Right ventricle myocardium inferior (tissue), 1 donor: ENCODE results near the gene TRABD. TPM values are rescaled to one million over a fixed set of nuclear protein-coding genes. Genes with fewer than 3 reads are reported as not detected.
"Not testable (repeated sequence)": the region's sequence is repeated elsewhere in the genome, so short reads cannot be mapped to it uniquely, and the experiment has no call there.

ENCODE experiments used
- ATAC-seq: fragments of 200-7000 bp; cut with Tn5 transposase; one replicate; pipeline ENCODE4 v1.9.1; 2020; ENCODE audit warnings: mild to moderate bottlenecking, moderate library complexity
- DNase-seq: peaks from one replicate; pipeline ENCODE4 v3.0.0; 2021; ENCODE audit errors: missing footprints
- intact Hi-C: fragments of 100-400 bp; cut with DNase I; formaldehyde crosslinking; loops from one replicate; pipeline ENCODE4 v1.11.0; 2022
- long read RNA-seq: library from polyadenylated mRNA; unstranded; transcript quantifications from one replicate; pipeline ENCODE4 v2.0.0, GENCODE V29; 2021
- total RNA-seq: library from RNA; stranded (reverse); fragmentation: NEBNext Ultra II Directional; extraction: Animal tissue kit (Norgen Biotek cat#: 25700); gene quantifications from one replicate; pipeline ENCODE4 v1.2.1, GENCODE V29; 2021
- donor health status: DM: no; HTN: yes; CAD: no; lungs with severe emphysema.

The TRABD gene, protein sequence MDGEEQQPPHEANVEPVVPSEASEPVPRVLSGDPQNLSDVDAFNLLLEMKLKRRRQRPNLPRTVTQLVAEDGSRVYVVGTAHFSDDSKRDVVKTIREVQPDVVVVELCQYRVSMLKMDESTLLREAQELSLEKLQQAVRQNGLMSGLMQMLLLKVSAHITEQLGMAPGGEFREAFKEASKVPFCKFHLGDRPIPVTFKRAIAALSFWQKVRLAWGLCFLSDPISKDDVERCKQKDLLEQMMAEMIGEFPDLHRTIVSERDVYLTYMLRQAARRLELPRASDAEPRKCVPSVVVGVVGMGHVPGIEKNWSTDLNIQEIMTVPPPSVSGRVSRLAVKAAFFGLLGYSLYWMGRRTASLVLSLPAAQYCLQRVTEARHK
- 22.3 TPM for total RNA-seq
- long read RNA-seq, transcript TRABD-202 (10 exons, 2,272 nt), result minor isoform, 7 of 39 reads
- long read RNA-seq, transcript TRABD-201 (10 exons, 2,329 nt), result major isoform, 13 of 39 reads
- long read RNA-seq, partial matches to known transcripts, result 1 of 39 reads
- long read RNA-seq, other reads (novel, unspliced or antisense), result 16 of 39 reads

DNA sequence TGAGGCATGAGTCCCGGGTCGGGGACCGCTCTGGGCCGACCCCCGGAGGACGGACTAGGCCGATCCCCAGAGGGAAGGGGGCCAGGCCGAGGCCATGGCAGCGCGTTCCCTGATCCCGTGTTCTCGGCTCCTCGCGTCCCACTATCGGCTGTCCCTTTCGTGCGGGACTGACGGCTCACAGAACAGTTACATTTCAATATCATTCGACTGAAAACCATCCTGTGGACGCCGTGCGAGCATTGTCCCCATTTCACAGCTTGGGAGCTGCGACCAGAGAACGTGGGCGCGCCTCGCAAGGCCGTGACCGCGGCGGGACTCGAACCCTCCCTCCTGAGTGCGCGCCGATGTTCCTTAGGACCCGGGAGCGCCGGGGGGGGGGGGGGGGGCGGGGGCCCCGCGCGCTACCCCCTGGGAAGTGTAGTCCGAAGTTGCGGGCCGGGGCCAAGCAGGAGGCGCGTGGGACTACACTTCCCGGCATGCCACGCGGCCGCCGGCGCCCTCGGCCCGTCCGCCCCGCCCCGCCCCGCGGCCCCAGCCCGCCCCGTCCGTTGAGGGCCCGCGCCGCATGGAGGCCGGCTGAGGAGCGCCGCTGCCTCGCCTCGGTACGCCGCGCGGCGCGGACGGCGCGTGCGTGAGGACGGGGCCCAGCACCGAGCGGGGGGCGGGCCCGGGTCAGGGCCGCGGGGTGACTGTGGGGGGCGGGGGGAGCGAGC is at the start of gene TRABD:
Gene TRABD, plus strand, starts transcription at position 539 of the 713 bp plus-strand sequence. CDS start 7,148 bp downstream, outside the sequence.
- intact Hi-C loops, result no loop called here
- ATAC-seq (peak; percentile 87), DNase-seq (peak; percentile 96)

DNA sequence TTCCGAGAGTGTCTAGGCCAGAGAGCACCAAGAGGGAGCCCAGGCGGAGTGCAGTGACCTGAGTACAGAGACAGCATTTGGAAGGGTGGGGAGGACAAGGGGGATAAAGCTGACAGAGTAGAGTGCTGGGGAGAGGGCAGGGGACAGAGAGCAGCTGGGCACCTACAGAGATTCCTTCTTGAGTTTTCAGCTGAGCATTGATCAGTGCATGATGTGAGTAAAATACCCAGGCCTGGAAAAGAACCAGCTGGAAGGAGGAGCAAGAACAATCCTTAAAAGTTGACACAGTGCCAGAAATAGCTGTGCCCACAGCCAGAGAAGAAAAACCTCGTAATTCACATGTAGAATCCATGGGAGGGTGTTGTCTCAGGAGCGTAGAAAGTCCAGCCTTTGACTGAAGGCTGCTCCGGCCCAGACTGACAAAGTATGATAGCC is 49.1 kb upstream of the TRABD start:
- ATAC-seq (no peak), DNase-seq (no peak)
- intact Hi-C loops, result no loop called here

DNA sequence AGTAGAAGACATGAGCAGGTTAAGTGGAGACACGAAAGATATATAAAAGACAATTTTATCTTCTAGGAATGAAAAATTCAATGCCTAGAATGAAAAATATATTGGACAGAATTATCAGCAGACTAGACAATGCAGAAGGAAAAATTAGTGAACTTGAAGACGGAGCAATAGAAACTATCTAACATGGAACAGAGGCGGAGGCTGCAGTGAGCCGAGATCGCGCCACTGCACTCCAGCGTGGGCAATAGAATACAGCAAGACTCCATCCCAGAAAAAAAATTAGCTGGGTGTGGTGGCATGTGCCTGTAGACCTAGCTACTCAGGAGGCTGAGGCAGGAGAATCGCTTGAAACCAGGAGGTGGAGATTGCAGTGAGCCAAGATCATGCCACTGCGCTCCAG is 48.4 kb upstream of the TRABD start:
- intact Hi-C loops, ATAC-seq, DNase-seq: not testable (repeated sequence)

DNA sequence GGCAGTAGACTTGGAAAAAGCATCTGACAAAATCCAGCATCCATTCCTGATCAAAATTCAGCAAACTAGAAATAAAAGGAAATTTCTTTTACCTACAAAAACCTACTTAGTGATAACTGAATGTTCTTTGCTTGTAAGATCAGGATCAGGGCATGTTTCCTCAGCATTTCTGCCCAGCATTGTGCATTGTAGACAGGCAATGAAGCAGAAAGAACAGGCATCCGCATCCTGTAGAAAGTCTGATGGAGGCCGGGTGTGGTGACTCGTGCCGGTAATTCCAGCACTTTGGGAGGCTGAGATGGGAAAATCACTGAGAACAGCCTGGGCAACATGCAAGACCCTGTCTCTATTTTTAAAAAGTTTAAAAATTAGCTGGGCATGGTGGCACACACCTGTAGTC is 47.7 kb upstream of the TRABD start:
- intact Hi-C loops, result no loop called here
- DNase-seq (no peak), ATAC-seq (no peak)

DNA sequence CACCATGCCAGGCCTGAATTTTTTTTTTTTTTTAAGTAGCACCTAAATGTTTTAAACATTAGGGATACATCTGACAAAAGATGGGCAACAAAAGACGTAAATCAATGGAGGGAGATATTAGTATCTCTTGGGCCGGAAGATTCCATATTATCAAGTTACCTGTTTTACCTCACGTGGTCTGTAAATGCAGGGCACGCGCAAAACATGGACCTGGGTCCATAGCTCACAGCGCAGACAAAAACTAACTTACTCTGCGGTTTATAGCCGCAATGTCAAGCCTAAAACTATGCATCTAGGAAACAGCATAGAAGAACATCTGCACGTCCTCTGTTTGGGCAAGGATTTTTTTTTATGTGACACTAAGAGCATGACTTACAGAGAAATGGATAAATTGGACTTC is 46.7 kb upstream of the TRABD start:
- DNase-seq, result no peak
- intact Hi-C loops, result no loop called here

DNA sequence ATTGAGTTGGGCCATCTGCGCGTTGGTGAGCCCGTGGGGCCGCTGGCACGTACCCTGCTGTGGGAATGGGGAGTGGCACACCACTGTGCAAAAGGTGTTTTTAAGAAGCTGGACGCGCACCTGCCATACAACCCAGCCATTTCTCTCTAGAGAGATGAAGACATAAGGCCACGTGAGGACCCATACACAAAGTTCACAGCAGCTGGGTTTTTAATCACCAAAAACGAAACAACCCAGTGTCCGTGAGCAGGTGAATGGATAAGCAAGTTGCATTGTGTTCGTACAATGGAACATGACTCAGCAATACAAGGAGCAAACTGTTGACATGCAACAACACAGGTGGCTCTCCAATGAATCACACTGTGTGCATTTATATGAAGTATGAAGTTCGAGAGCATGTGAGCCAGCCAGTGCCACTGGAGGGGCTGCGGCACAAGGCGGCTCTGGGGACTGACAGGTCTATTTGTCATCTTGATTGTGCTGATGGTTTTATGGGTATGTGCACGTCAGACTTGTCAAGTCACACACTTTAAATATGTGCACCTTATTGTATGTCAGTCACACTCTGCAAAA is 45.8 kb upstream of the TRABD start:
- ATAC-seq (no peak), DNase-seq (no peak)
- intact Hi-C loops, result no loop called here

More for the DNA sequence above, 46.7 kb upstream of the TRABD start:
- no peak for ATAC-seq

DNA sequence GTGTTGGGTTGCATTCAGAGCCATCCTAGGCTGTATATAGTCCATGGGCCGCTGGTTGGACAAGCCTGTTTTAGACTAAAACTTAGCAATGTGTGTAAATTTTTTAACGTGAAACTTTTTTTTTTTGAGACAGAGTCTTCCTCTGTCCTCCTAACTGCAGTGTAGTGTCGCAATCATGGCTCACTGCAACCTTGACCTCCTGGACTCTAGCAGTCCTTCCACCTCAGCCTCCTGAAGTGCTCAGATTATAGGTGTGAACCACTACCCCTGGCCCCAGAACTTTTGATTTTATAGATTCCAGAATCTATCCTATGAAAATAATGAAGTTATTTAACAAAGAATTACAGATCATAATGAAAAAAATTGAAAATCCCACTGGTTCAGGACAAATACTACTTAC is 45.1 kb upstream of the TRABD start:
- ATAC-seq (no peak), DNase-seq (no peak)
- intact Hi-C loops, result no loop called here

DNA sequence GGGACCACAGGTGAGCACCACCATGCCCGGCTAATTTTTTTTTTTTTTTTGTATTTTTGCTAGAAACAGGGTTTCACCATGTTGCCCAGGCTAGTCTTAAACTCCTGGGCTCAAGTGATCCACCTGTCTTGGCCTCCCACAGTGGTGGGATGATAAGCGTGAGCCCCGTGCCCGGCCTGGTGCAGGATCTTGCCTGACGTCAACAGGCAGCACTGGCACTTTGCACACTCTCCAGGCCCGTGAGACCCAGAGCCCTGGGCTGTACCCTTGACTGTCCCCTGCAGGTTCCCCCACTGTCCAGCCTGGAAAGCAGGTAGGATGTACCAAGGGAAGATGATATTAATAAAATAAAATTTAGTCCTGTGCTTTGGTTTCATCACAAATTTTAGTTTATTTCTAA is 44.3 kb upstream of the TRABD start:
- intact Hi-C loops, result no loop called here
- no peak for ATAC-seq

DNA sequence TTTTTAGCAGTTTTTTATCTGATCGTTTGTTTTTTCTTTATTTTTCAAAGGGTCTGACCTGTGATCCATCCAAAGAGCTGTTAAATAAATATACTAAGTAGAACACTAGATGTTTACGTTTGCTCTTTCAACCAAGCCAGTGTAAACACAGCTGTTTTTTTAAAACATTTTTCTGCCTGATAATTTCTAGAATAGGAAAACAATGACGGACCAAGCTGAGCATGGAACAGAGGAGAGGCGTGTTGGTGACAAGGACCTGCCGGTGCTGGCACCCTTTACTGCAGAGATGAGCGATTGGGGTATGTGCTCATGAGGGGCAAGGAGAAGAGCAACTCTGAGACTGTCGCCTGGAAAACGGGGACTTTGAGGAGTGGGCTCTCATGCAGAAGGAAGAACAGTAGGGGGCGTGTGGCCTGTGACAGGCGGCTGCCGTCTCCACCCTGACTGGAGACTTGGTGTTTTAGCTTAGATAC is 43.8 kb upstream of the TRABD start:
- intact Hi-C loops, result no loop called here
- ATAC-seq (no peak), DNase-seq (no peak)

More for the DNA sequence above, 44.3 kb upstream of the TRABD start:
- DNase-seq, result no peak

DNA sequence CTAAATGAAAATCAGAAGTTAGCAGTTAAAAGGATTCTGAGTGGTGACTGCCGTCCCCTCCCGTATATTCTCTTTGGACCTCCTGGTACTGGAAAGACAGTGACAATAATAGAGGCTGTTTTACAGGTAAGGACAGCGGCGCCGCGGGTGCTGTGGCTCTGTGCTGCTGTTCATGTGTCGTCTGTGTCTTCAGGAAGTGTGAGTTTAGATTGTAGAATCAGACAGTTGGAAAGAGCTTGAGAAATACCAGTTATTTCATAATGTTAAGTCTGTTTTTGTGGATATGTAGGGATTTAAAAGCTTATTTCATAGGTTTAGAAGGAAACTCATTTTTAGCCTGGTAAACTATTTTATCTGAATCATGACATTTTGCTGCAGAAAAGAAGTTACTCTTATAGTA is 42.6 kb upstream of the TRABD start:
- DNase-seq (no peak), ATAC-seq (no peak)
- intact Hi-C loops, result no loop called here

DNA sequence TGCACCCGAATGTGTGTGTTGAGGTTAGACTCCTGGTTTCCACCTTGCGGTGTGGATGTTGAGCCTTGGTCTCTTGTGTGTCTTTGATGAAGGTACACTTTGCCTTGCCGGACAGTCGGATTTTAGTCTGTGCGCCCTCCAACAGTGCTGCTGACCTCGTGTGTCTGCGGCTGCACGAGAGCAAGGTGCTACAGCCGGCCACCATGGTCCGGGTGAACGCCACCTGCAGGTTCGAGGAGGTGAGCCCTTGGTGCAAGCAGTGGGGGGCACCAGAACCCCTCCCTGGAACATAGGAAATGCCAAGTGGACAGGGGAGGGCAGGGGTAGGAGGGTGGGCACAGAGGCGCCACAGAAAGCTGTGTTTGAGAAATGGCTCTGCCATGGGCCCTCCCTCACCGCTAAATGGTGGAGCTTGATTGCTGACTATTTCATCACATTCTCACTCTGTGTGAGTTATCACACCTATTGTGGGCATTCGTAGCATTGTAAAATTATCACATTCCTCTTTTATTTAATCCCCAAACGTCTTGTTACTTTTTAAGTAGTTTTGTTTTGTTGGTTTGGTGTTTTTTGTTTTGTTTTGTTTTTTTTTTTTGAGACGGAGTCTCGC is 41.6 kb upstream of the TRABD start:
- DNase-seq (no peak), ATAC-seq (no peak)
- intact Hi-C loops, result no loop called here

DNA sequence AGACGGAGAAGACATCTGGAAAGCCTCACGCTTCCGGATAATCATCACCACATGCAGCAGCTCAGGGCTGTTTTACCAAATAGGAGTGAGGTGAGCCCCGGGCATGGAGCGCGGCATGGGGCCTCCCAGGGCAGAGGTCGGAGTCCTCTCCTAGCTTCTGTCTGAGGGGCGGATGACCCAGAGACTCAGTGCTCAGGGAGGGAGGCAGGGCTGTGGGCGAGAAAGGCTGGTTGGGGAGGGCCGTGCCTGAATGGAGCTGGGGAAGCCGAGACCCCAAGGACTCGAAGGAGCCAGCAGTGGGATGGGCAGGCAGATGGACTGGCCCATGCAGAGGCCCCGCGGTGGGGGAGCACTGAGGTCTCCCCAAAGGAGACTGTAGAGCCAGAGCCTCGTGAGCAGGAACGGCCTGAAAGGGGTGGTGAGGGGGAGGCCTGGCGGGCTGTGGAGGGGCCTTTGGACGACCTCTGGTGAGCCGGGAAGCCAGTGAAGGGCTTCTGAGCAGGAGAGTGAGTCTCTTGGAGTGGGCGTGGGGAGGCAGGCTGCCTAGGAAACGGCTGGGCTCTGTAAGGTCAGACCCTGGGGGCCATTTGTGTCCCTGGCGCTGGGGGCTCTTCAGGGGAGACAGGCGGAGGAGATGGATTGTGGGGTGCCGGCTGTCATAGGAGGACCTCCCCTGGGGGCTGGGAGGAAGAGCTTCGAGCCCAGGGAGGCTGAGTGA is 39.8 kb upstream of the TRABD start:
- DNase-seq (no peak), ATAC-seq (no peak)
- intact Hi-C loops, result no loop called here

DNA sequence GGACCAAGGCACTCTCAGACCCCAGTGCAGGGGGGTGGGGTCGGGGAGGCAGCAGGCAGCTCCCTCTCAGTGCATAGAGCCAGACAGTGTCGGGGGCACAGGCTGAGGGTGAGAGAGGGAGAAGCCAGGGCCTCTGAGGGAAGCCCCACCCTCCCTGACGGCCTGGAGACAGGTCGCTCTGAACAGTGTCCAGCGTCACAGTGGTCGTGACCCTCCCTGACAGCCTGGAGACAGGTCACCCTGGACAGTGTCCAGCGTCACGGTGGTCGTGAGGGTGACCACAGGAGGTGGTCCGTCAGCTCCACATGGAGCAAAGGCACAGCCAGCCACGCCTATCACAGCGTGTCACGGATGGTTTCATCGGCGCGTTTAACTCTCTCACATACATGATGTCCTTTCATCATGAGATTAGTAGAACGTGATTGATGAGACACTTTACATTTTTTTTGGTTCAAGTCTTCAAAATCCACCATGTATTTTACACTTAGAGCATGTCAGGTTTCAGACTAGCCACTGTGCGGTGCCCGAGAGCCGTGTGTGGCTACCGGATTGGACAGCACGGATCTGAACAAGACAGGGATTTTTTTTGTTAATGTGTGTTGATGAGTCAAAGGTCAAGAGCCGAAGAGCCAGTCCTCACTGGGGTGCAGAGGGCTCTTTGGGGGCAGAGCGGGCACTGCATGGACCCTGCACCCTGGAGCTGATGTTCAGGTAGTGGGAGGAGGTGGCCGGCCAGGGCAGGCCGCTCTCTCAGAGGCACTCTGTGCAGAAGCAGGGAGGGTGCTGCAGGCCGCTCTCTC is 39.1 kb upstream of the TRABD start:
- ATAC-seq, result peak; percentile 78
- DNase-seq, result no peak
- intact Hi-C loops, result no loop called here

DNA sequence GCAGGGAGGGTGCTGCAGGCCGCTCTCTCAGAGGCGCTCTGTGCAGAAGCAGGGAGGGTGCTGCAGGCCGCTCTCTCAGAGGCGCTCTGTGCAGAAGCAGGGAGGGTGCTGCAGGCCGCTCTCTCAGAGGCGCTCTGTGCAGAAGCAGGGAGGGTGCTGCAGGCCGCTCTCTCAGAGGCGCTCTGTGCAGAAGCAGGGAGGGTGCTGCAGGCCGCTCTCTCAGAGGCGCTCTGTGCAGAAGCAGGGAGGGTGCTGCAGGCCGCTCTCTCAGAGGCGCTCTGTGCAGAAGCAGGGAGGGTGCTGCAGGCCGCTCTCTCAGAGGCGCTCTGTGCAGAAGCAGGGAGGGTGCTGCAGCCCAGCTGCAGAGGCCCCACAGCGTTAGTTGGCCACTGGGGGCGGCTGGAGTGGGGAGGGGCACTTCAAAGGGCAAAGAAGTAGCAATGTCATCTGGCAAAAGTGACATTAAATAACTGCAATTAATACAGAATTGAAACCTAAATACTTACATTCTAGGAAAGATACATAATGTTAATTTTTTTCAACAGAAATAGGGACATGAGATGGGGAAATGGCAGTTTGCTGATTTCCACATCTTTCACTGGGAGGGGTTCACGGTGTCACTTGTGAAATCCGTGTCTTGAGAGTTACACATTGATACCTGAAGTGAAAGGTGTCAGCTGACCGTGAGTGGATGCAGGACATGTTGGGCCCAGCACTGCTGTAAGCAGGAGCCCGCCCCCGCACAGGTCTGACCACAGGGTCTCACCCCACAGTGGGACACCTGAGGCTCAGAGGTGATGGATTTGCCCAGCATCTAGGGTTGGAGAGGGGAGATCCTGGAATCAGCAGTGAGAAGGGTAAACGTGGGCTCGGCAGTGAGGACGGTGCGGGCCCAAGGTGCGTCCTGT is 38.2 kb upstream of the TRABD start:
- intact Hi-C loops, result loop anchor here (2.0 kb wide), 1 partner anchor 63 kb away; no protein-coding TSS in a partner anchor
- ATAC-seq, DNase-seq: not testable (repeated sequence)

DNA sequence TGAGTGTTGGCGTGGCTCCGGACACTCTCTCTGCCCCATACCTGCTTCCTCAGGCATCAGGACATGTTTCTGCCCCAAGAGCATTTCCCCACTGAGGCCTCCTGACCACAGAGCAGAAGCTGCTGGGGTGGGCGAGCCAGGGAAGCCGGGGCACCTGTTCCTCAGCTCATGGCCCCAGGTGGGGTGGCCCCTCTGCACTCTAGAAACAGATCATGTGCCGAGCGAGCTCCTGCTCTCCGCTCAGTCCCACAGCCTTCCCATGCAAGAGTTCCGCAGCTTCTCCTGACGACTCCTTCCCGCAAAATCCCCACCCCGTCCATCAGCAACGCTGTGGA is 37.6 kb upstream of the TRABD start:
- no peak for ATAC-seq
- intact Hi-C loops, result loop anchor here (2.0 kb wide), 1 partner anchor 63 kb away; no protein-coding TSS in a partner anchor
- no peak for DNase-seq

DNA sequence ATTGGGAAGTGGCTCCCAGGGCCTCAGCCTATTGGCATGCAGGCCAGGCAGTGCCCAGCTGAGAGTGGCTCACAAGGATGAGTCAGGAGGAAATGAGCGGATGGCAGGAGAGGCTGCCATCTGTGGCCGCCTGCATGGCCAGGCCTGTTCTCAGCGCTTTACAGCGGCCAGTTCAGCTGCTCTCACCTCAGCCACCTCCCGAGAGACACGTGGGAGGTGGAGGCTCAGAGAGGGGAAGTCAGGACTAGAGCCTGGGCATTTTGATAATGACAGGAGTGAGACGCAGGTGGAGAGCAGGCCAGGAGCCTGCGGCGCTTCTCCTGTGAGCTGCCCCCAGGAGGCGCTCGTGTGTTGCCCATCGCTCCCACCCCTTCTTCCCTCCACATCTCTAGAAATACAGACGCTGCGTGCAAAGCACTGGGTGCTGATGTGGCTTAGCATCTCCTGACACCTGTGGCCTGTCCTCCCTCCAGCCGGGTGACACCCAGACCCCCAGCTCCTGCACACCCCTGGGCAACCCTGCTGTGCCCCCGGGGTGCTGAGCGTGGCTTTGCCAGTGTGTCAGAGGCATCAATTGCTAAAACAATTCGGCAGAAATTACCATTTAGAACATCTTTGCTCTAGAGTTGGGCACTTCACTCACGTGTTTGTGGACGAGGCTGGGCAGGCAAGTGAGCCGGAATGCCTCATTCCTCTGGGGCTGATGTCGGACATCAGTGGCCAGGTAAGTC is 36.6 kb upstream of the TRABD start:
- intact Hi-C loops, result loop anchor here (2.0 kb wide), 1 partner anchor 62 kb away; no protein-coding TSS in a partner anchor
- DNase-seq, result peak; percentile 82
- peak; percentile 62 for ATAC-seq
